Posterior cingulate gyrus (tissue), 11 donors: ENCODE measurements around the gene TMPRSS11F.
"Not testable (repeated sequence)": the region's sequence is repeated elsewhere in the genome, so short reads cannot be mapped to it uniquely, and the experiment has no call there.

Experiments
- DNase-seq, 10 donors: peaks; one replicate each; pipeline versions ENCODE4 v3.0.0 to v3.0.0-alpha.2; 2020 to 2021; ENCODE audit warnings: mixed read lengths in 3 of 10
- intact Hi-C: fragments of 100-400 bp; cut with DNase I; formaldehyde crosslinking; loops from one replicate; pipeline ENCODE4 v1.15.1; 2023

Gene TMPRSS11F

GRCh38 chr4:68129793-68130192 is at the start of gene TMPRSS11F:
Gene TMPRSS11F (minus strand): TSS chr4:68129869. CDS start chr4:68129820, 49 bp downstream.
- intact Hi-C loops: no loop called here
- no peak for DNase-seq

DNA sequence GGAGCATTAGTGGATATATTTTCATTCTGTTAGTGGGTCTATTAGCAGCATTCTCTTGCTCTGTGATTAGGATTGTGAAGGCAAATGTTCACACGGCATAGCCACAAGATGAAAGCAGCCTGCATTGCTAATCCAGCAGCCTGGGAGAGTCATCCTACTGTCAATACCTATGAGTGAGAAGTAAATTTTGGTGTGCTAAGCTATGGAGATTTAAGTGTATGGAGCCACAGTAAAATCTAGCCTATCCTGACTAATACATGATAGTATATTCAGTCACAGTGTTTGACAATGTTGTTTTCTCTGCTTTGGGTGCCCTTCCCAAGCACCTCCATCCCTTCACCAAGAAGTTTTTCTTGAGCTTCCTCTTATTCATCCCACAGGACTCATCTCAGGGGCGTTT is 47.2 kb upstream of the TMPRSS11F start:
- DNase-seq: no peak
- intact Hi-C loops: loop anchor here (5.0 kb wide), 2 partner anchors 430 to 630 kb away; partner anchors contain the start of gene CENPC

- DNase-seq: no peak
- intact Hi-C loops: loop anchor here (5.0 kb wide), 2 partner anchors 429 to 629 kb away; partner anchors contain the start of gene CENPC
Measured at GRCh38 chr4:68176500-68176899, 46.8 kb upstream of the TMPRSS11F start.

DNA sequence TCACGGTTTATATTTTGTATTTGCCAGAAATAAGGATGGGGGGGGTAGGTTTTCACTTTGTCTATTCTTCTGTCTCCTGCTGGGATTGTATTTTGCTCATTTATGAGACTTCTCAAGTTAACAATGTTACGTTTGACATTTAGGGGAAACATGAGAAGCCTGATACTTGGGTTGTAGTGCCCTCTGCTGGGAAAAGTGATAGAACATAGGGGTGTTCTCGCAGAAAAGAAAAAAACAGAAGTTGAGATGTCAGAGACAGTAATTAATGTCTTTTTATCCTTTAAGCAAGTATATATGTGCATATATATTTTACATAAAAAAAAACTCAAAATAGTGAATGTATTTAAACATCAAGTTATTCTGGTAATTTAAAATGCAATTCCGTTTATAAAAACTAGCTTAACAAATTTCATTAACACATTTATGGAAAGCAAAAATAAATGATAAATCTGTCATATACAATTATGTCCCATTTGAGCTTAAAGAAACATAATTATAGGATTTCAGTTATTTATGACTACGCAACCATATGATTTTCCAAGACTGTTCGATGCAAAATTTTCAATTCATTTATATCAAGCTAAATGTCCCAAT is 46.0 kb upstream of the TMPRSS11F start:
- intact Hi-C loops: loop anchor here (1.0 to 5.0 kb wide), 4 partner anchors 187 to 628 kb away; partner anchors contain the start of gene CENPC

GRCh38 chr4:68174389-68174788 is 44.7 kb upstream of the TMPRSS11F start:
- intact Hi-C loops: loop anchor here (2.0 kb wide), 1 partner anchor 302 kb away; no protein-coding TSS in a partner anchor
- not testable (repeated sequence) for DNase-seq

More for the DNA sequence above, 46.0 kb upstream of the TMPRSS11F start:
- DNase-seq: peak in 3 of 10 donors; percentile 23 to 53 (median 45)

DNA sequence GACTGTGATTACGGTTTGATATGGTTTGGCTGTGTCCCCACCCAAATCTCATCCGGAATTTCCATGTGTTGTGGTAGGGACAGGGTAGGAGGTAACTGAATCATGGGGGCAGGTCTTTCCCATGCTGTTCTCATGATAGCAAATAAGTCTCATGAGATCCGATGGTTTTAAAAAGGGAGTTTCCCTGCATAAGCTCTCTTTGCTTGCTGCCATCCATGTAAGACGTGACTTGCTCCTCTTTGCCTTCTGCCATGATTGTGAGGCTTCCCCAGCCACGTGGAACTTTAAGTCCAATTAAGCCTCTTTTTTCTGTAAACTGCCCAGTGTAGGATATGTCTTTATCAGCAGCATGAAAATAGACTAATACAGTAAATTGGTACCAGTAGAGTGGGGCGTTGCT is 42.5 kb upstream of the TMPRSS11F start:
- intact Hi-C loops: not testable (repeated sequence)

DNA sequence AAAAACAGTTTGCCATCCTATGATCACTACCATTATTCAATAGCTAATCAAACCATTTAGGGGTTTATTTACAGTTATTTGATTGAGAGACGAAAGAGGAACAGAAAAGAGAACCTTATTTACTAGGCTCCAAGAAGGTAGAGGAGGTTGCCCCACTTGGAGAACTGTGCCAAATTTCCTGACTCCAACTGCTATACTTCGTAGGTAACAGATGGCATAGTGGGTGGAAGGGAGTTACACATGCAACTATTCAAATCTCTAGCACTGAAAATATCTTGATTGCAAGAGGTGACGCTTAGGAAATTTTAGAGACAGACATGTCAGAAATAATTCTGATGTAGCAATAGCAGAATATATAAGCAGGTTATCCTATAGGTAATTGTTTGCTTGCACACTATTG is 38.0 kb upstream of the TMPRSS11F start:
- peak in 1 of 10 donors; percentile 4 for DNase-seq

More for the DNA sequence above, 42.5 kb upstream of the TMPRSS11F start:
- DNase-seq: not testable (repeated sequence)

GRCh38 chr4:68167166-68167565 is 37.5 kb upstream of the TMPRSS11F start:
- intact Hi-C loops: loop anchor here (10.0 kb wide), 1 partner anchor 82 kb away; no protein-coding TSS in a partner anchor
- DNase-seq: peak in 1 of 10 donors; percentile 70

More for the DNA sequence above, 38.0 kb upstream of the TMPRSS11F start:
- intact Hi-C loops: loop anchor here (10.0 kb wide), 1 partner anchor 83 kb away; no protein-coding TSS in a partner anchor

DNA sequence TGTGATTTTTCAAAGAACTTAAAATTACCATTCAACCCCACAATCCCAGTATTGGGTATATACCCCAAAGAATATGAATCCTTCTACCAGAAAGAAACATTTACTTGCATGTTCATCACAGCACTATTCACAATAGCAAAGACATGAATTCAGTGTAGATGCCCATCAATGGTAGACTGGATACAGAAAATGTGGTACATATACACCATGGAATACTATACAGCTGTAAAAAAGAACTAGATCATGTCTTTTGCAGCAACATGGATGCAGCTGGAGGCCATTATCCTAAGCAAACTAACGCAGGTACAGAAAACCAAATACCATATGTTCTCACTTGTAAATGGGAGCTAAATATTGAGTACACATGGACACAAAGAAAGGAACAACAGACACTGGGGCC is 34.1 kb upstream of the TMPRSS11F start:
- intact Hi-C loops: loop anchor here (10.0 kb wide), 1 partner anchor 79 kb away; no protein-coding TSS in a partner anchor
- no peak for DNase-seq

DNA sequence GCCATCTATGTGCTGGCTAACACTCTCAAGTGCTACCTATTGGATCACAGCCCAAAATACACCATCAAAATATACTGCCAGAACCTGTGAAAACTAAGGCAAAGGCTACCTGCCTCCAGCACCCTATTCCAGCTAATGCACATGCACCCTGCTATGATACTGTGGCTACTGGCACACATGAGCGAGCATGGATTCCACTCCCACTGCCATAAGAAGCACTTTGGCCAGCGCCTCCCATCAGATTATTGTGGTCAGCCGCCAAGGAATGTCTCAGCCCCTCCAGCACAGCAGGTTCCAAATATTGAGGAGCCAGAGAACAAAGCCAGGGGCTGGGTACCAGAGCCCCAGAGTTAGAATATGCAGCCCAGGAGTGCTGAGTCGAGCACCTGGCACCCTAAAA is 32.5 kb upstream of the TMPRSS11F start:
- DNase-seq: no peak

DNA sequence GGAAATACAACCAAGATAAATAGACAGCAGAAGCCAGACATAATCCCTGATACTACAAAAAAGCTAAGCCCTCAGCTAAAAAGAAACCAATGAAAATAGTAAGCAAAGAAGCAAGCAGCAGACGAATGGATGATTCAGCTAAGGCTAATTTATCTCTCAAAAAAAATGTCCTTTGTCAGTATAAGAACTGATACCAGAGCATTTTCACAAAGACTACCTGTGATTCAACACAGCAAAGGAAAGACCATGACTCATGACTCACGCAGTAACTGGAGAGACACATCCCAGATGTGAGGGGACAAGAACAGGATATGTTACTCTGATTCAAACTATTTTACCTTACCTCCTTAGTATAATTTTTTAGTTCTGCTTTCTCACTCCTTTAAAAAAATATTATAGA is 22.7 kb upstream of the TMPRSS11F start:
- no peak for DNase-seq
- intact Hi-C loops: no loop called here

More for the DNA sequence above, 32.5 kb upstream of the TMPRSS11F start:
- intact Hi-C loops: loop anchor here (10.0 kb wide), 1 partner anchor 77 kb away; no protein-coding TSS in a partner anchor

DNA sequence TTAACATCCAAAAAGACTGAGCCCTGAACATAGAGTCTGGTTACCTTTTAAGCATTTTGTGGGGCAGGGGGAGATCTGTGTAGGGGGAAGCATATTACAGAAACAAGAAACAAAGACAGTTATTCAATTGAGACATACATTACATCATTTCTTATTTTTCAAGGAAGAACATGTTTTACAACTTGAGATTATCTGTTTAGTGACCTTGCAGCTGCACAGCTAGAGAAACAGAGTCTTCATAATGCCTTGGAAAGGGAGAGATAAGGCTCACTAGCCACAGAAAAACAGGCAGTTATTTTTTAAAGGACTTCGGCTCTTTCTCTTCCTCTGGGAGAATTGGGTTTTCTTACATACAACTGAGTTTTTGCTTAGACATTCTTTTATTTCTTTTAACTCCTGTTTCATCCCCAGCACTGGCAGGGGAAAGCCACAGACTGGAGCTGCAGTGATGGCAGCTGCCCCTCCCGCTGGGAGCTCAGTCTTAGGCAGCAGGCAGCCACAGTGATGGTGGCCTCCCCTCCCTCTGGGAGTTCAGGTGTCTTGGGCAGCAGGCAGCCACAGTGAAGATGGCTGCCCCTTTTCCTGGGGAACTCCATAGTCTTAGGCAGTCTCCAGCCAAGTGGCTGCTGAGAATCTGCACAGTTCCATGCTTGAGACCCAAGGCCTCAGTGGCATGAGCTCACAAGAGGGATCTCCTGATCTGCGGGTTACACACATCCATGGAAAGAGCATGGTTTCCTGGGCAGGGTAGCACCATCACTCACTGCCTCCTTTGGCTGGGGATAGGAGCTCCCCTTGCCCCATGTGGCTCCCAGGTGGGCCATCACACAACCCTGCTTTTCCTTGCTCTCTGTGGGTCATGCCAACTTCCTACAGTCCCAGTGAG is 19.4 kb upstream of the TMPRSS11F start:
- intact Hi-C loops: no loop called here
- DNase-seq: peak in 1 of 10 donors; percentile 34

DNA sequence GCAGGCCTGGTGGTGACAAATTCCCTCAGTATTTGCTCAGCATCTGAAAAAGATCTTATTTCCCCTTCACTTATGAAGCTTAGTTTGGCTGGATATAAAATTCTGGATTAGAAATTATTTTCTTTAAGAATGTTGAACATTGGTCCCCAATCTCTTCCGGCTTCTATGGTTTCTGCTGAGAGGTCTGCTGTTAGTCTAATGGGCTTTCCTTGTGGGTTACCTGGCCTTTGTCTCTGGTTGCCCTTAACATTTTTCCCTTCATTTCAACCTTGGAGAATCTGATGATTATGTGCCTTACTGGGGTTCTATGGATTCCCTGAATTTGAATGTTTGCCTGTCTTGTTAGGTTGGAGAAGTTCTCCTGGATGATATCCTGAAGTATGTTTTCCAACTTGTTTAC is 17.4 kb upstream of the TMPRSS11F start:
- intact Hi-C loops: no loop called here

GRCh38 chr4:68145261-68145660 is 15.6 kb upstream of the TMPRSS11F start:
- no peak for DNase-seq
- intact Hi-C loops: no loop called here

More for the DNA sequence above, 17.4 kb upstream of the TMPRSS11F start:
- no peak for DNase-seq

- no peak for DNase-seq
- intact Hi-C loops: no loop called here
Measured at GRCh38 chr4:68141852-68142251, 12.2 kb upstream of the TMPRSS11F start.

GRCh38 chr4:68132342-68132741 is 2.7 kb upstream of the TMPRSS11F start:
- intact Hi-C loops: no loop called here
- no peak for DNase-seq

GRCh38 chr4:68124262-68124661 is 5.4 kb downstream of the TMPRSS11F start:
- DNase-seq: peak in 1 of 10 donors; percentile 34
- intact Hi-C loops: no loop called here

DNA sequence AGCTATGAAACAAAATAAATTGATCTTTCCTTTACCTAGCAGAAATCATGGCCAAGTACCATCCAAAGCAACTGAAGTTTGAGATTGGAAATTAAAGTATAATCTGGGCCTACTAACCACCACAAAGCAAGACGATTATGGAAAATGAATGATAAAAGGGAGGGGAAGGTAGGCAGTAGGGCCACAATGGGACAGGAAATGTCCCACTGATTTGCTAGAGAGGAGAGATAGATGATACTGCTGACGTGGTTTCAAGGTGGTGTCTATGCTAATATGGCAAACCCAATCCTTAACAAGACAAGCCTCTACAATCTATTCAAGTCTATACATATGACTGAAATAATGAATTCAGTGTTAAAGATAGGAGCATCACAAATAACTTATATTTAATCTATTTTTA is 6.1 kb downstream of the TMPRSS11F start:
- DNase-seq: no peak
- intact Hi-C loops: no loop called here

DNA sequence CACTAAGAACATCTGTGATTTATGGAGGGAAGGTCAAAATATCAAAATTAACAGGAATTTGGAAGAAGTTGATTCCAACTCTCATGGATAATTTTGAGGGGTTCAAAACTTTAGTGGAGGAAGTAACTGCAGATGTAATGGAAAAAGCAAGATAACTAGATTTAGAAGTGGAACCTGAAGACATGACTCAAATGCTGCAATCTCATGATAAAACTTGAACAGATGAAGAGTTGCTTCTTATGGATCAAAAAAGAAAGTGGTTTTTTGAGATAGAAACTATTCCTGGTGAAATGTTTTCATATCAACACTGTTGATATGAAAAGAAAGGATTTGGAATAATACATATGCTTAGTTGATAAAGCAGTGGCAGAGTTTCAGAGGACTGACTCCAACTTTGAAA is 9.7 kb downstream of the TMPRSS11F start:
- intact Hi-C loops: no loop called here
- no peak for DNase-seq

GRCh38 chr4:68110441-68110840 is 19.2 kb downstream of the TMPRSS11F start:
- intact Hi-C loops: no loop called here
- DNase-seq: no peak

DNA sequence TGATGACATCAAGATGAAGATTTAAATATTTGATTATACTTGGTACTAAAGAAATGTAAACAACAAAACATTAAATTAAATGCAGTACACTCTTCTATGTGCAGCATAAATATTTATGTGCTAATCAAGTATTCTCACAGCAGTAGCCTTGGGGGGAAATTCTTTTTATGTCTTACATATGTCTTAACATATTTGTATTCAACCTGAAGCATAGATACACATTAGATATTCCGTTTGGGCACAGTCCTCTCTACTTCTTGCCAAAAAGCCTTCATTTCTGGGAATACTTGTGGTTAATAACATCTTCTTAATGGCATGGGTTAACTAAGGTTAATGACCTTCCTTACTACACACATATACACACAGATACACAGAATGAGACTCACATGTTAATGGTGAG is 19.8 kb downstream of the TMPRSS11F start:
- DNase-seq: no peak

More for the DNA sequence above, 19.8 kb downstream of the TMPRSS11F start:
- intact Hi-C loops: no loop called here
